ENCODE results near the gene GOLM1.

GRCh38 chr9:86064220-86064619 lies 35.1 kb downstream of the GOLM1 start:
- TF ChIP-seq ZNF280B (CRISPR knock-in tag; IDR thresholded peaks at IDR 0.05) (no peak), ATF2 (CRISPR knock-in tag; IDR thresholded peaks at IDR 0.05) (no peak), CEBPZ (IDR thresholded peaks at IDR 0.05; ENCODE audit: borderline replicate concordance, low read depth, low read length) (no peak), BRCA1 (IDR thresholded peaks at IDR 0.05) (no peak), BRCA1 (CRISPR knock-in tag; IDR thresholded peaks at IDR 0.05) (no peak), HEY1 (CRISPR knock-in tag; IDR thresholded peaks at IDR 0.05; ENCODE audit: borderline replicate concordance) (no peak), THAP12 (CRISPR knock-in tag; IDR thresholded peaks at IDR 0.05) (no peak), YBX1 (IDR thresholded peaks at IDR 0.05) (no peak), GTF2A2 (tag; IDR thresholded peaks at IDR 0.05) (no peak), KAT2B (IDR thresholded peaks at IDR 0.05; ENCODE audit: low read depth, low read length) (no peak), POLR2AphosphoS5 (IDR thresholded peaks at IDR 0.05; ENCODE audit: control insufficient read depth, insufficient read depth, low read depth, low read length) (no peak), TAF1 (IDR thresholded peaks at IDR 0.05; ENCODE audit: control insufficient read depth, extremely low read depth, insufficient read depth, low read length, severe bottlenecking) (no peak), CTCF (IDR thresholded peaks at IDR 0.05 in 2 of 3, conservative IDR thresholded peaks at IDR 0.05 in 1 of 3; ENCODE audit: insufficient read depth in 2 of 3, low read depth in 1 of 3, low read length in 3 of 3) (no peak), POLR2A (conservative IDR thresholded peaks at IDR 0.05) (no peak), POLR2G (IDR thresholded peaks at IDR 0.05; ENCODE audit: low read depth, low read length) (no peak)

Measured in K562 (cell line).